ENCODE measurements around the gene LACTBL1.

The LACTBL1 gene

GRCh38 chr1:22910286-22910685 lies 62.4 kb downstream of the LACTBL1 start:
- no peak for DNase-seq

- DNase-seq: no peak
These were observed 63.7 kb downstream of the LACTBL1 start for GRCh38 chr1:22908880-22909426.

GRCh38 chr1:22907528-22907927 lies 65.1 kb downstream of the LACTBL1 start:
- no peak for DNase-seq

DNA sequence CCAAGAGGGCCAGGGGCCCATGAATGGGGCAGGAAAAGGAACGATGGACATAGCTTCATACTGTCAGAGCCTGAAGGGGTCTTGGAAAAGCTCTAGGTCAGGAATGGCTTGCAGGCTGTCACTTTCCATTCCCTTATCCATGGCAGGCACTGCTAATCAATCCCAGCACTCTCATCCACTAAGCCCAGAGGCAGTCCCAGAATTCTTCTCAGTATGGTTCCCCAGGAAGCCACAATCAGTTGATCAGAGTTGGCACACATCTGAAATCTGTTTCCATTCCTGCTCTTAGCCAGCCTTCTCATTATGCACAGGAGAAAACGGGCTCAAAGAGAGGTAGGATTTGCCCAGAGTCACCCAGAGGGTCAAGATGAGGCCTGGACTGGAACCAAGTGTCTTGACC lies 65.7 kb downstream of the LACTBL1 start:
- DNase-seq: no peak

DNA sequence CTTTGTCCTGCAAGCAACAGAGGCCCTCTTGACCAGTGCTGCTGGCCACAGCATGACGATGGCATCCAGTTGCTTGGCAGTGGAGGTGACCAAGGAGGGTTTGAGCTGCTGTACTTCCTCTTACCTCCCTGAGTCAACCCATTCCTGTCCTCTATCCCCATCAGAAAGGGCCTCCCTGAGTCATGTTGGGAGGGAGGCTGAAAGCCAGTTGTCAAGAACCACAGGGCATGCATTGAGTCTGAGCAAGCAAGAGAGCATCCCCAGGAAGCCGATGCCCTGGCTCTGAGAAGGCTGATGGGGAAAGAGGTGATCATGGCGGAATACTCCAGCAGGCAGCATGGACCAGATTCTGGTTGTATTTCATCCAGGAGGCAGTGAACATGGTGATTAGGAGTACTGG lies 69.6 kb downstream of the LACTBL1 start:
- DNase-seq: no peak
